Mesenchymal stem cell (in vitro differentiated cells and primary cell): ENCODE data around the gene MEX3C.

Experiments used
- DNase-seq: peaks from one replicate; pipeline ENCODE4 v3.0.0-alpha.2; 2013
- H2AFZ ChIP-seq: one replicate; pipeline ENCODE4 v1.6.1; 2013; ENCODE audit warnings: low read depth, mild to moderate bottlenecking, control low read depth, inconsistent platforms, low read length, moderate library complexity
- H2AK5ac ChIP-seq: 2 replicates; pipeline ENCODE4 v1.6.1; 2013; ENCODE audit warnings: low read length, moderate library complexity, mild to moderate bottlenecking, inconsistent platforms; ENCODE audit not compliant: severe bottlenecking
- H2BK120ac ChIP-seq: one replicate; pipeline ENCODE4 v1.6.1; 2013; ENCODE audit warnings: low read depth, mild to moderate bottlenecking, inconsistent platforms, low read length, moderate library complexity
- H2BK12ac ChIP-seq, 2 experiments: one replicate each; pipeline ENCODE4 v1.6.1; 2013; ENCODE audit warnings: inconsistent platforms in 2 of 2, low read length in 2 of 2, mild to moderate bottlenecking in 2 of 2, moderate library complexity in 2 of 2, control low read depth in 1 of 2
- H2BK15ac ChIP-seq: one replicate; pipeline ENCODE4 v1.6.1; 2013; ENCODE audit warnings: mild to moderate bottlenecking, low read depth, inconsistent platforms; ENCODE audit not compliant: poor library complexity, severe bottlenecking
- H2BK5ac ChIP-seq: 2 replicates; pipeline ENCODE4 v1.6.1; 2013; ENCODE audit warnings: low read depth, mild to moderate bottlenecking, low read length, control low read depth, inconsistent platforms; ENCODE audit not compliant: poor library complexity, severe bottlenecking
- H3K14ac ChIP-seq, 2 experiments: one replicate each; pipeline ENCODE4 v1.6.1; 2013; ENCODE audit warnings: inconsistent platforms in 2 of 2, low read length in 2 of 2, control low read depth in 1 of 2, mild to moderate bottlenecking in 1 of 2, moderate library complexity in 1 of 2
- H3K18ac ChIP-seq, 2 experiments: one replicate each; pipeline ENCODE4 v1.6.1; 2013; ENCODE audit warnings: inconsistent platforms in 2 of 2, low read length in 2 of 2, control low read depth in 1 of 2, low read depth in 1 of 2, mild to moderate bottlenecking in 1 of 2
- H3K23ac ChIP-seq, 2 experiments: one replicate each; pipeline ENCODE4 v1.6.1; 2013; ENCODE audit warnings: inconsistent platforms in 2 of 2, low read length in 2 of 2, mild to moderate bottlenecking in 2 of 2, moderate library complexity in 2 of 2, control low read depth in 1 of 2
- H3K27ac ChIP-seq: 2 replicates; pipeline ENCODE4 v1.5.1; 2013; ENCODE audit warnings: mild to moderate bottlenecking, moderate library complexity, low read length, control low read depth, inconsistent platforms; ENCODE audit not compliant: poor library complexity, severe bottlenecking
- H3K27me3 ChIP-seq, 2 experiments: 2 replicates each; pipeline versions ENCODE4 v1.6.1 to v1.7.0; 2013; ENCODE audit warnings: low read length in 2 of 2, mild to moderate bottlenecking in 2 of 2, moderate library complexity in 2 of 2, control low read depth in 1 of 2, inconsistent platforms in 1 of 2; ENCODE audit not compliant: control insufficient read depth in 1 of 2, insufficient read depth in 1 of 2
- H3K36me3 ChIP-seq, 2 experiments: 2 replicates each; pipeline versions ENCODE4 v1.6.1 to v1.7.0; 2013; ENCODE audit warnings: low read length in 2 of 2, control low read depth in 1 of 2, inconsistent platforms in 1 of 2, low read depth in 1 of 2, mild to moderate bottlenecking in 1 of 2; ENCODE audit not compliant: insufficient read depth in 2 of 2, control insufficient read depth in 1 of 2
- H3K4ac ChIP-seq, 2 experiments: one replicate each; pipeline ENCODE4 v1.6.1; 2013; ENCODE audit warnings: inconsistent platforms in 2 of 2, low read length in 2 of 2, mild to moderate bottlenecking in 2 of 2, moderate library complexity in 2 of 2, control low read depth in 1 of 2, low read depth in 1 of 2
- H3K4me1 ChIP-seq: 2 replicates; pipeline ENCODE4 v1.6.1; 2013; ENCODE audit warnings: low read depth, low read length, control low read depth; ENCODE audit not compliant: control insufficient read depth, insufficient read depth
- H3K4me2 ChIP-seq: 2 replicates; pipeline ENCODE4 v1.6.1; 2013; ENCODE audit warnings: low read length, mild to moderate bottlenecking, inconsistent platforms; ENCODE audit not compliant: poor library complexity, severe bottlenecking
- H3K4me3 ChIP-seq, 2 experiments: 2 replicates each; pipeline versions ENCODE4 v1.5.1 to v1.7.0; 2013; ENCODE audit warnings: low read length in 2 of 2, mild to moderate bottlenecking in 2 of 2, control low read depth in 1 of 2, low read depth in 1 of 2; ENCODE audit not compliant: insufficient read depth in 1 of 2
- H3K79me1 ChIP-seq: replicated peaks from 2 replicates; pipeline ENCODE4 v1.6.1; 2013; ENCODE audit warnings: mild to moderate bottlenecking, control low read depth, low read length, inconsistent platforms; ENCODE audit not compliant: poor library complexity, severe bottlenecking
- H3K9ac ChIP-seq: 2 replicates; pipeline ENCODE4 v1.7.0; 2013; ENCODE audit warnings: mild to moderate bottlenecking, low read length, moderate library complexity
- H3K9me3 ChIP-seq: 2 replicates; pipeline ENCODE4 v1.7.0; 2013; ENCODE audit warnings: mild to moderate bottlenecking, low read length; ENCODE audit not compliant: control insufficient read depth
- H4K8ac ChIP-seq: one replicate; pipeline ENCODE4 v1.6.1; 2013; ENCODE audit warnings: inconsistent platforms, mild to moderate bottlenecking, low read length, moderate library complexity
- H4K91ac ChIP-seq: one replicate; pipeline ENCODE4 v1.6.1; 2013; ENCODE audit warnings: mild to moderate bottlenecking, low read length, inconsistent platforms
- WGBS: methylation state at CpG from one replicate; pipeline ENCODE4 v1.1.7; 2013; ENCODE audit warnings: mixed read lengths; 5-methylcytosine and 5-hydroxymethylcytosine counted together

The MEX3C gene

GRCh38 chr18:51226068-51226467 lies 28.6 kb upstream of the MEX3C start:
- Histone ChIP-seq H3K79me1 (no peaks in the 10 kb centered on the region), H3K4ac (no peak overlapping the region), H3K18ac (no peak overlapping the region), H2AK5ac (no peak overlapping the region), H3K9me3 (no peaks in the 10 kb centered on the region), H3K9ac (no peak overlapping the region), H3K14ac (no peak overlapping the region), H2BK5ac (no peak overlapping the region), H3K4me3 (no peak overlapping the region), H2BK15ac (no peak overlapping the region), H2BK120ac (no peak overlapping the region), H4K8ac (no peak overlapping the region), H3K27ac (no peak overlapping the region), H4K91ac (no peak overlapping the region), H2BK12ac (no peak overlapping the region), H3K4me1 (no peaks in the 10 kb centered on the region), H3K4me2 (no peak overlapping the region), H3K36me3 (no peaks in the 10 kb centered on the region), H3K23ac (no peak overlapping the region), H3K27me3 (no peaks in the 10 kb centered on the region), H2AFZ (no peak overlapping the region)
- 60% methylated on average over 2 of the region's 4 CpGs for WGBS
- DNase-seq, result no peak

- Histone ChIP-seq H2BK12ac (no peak overlapping the region), H3K27ac (no peak overlapping the region), H4K8ac (no peak overlapping the region), H3K4me3 (no peak overlapping the region), H2AFZ (no peak overlapping the region), H3K23ac (no peak overlapping the region), H4K91ac (no peak overlapping the region), H3K4me2 (no peak overlapping the region), H3K18ac (no peak overlapping the region), H3K9ac (no peak overlapping the region), H3K27me3 (no peaks in the 10 kb centered on the region), H3K36me3 (no peaks in the 10 kb centered on the region), H2AK5ac (no peak overlapping the region), H3K9me3 (no peaks in the 10 kb centered on the region), H2BK120ac (no peak overlapping the region), H2BK15ac (no peak overlapping the region), H3K79me1 (no peaks in the 10 kb centered on the region), H3K14ac (no peak overlapping the region), H2BK5ac (no peak overlapping the region), H3K4ac (no peak overlapping the region), H3K4me1 (no peaks in the 10 kb centered on the region)
- WGBS, result 90% methylated on average over 2 of the region's 2 CpGs
- DNase-seq, result no peak
These were observed 15.1 kb upstream of the MEX3C start for GRCh38 chr18:51212606-51213005.

GRCh38 chr18:51211552-51211951 lies 14.1 kb upstream of the MEX3C start:
- H2BK120ac ChIP-seq, result no peak overlapping the region
- 26% methylated on average over 2 of the region's 4 CpGs for WGBS
- no peak overlapping the region for H2BK12ac ChIP-seq
- H3K79me1 ChIP-seq, result no peaks in the 10 kb centered on the region
- no peak overlapping the region for H2AK5ac ChIP-seq
- H4K91ac ChIP-seq, result no peak overlapping the region
- H3K9me3 ChIP-seq, result no peaks in the 10 kb centered on the region
- H4K8ac ChIP-seq, result no peak overlapping the region
- H3K23ac ChIP-seq, result no peak overlapping the region
- H3K4ac ChIP-seq, result no peak overlapping the region
- no peak overlapping the region for H2BK15ac ChIP-seq
- H3K18ac ChIP-seq, result no peak overlapping the region
- DNase-seq, result peak; percentile 66
- H3K4me1 ChIP-seq, result no peaks in the 10 kb centered on the region
- no peak overlapping the region for H3K27ac ChIP-seq
- no peaks in the 10 kb centered on the region for H3K27me3 ChIP-seq
- no peak overlapping the region for H2BK5ac ChIP-seq
- peak overlapping the region; percentile 42 for H2AFZ ChIP-seq
- no peaks in the 10 kb centered on the region for H3K36me3 ChIP-seq
- H3K9ac ChIP-seq, result no peak overlapping the region
- peak overlapping the region in 1 of 2 experiments; percentile 49 for H3K14ac ChIP-seq
- no peak overlapping the region for H3K4me2 ChIP-seq
- H3K4me3 ChIP-seq, result no peak overlapping the region

- 1% methylated on average over 30 of the region's 102 CpGs for WGBS
- H3K79me1 ChIP-seq, result no peaks in the 10 kb centered on the region
- H2AFZ ChIP-seq, result peak overlapping the region; percentile 71
- no peaks in the 10 kb centered on the region for H3K9me3 ChIP-seq
- peak overlapping the region in 1 of 2 experiments; percentile 42 for H2BK12ac ChIP-seq
- peak overlapping the region; percentile 95 for H4K8ac ChIP-seq
- H2BK5ac ChIP-seq, result peak overlapping the region; percentile 94
- peak overlapping the region; percentile 53 for H3K4me2 ChIP-seq
- peak overlapping the region; percentile 35 to 89 for H3K4ac ChIP-seq
- H2AK5ac ChIP-seq, result peak overlapping the region; percentile 63
- H3K23ac ChIP-seq, result peak overlapping the region; percentile 96 to 99
- peak overlapping the region; percentile 98 to 99 for H3K18ac ChIP-seq
- H3K14ac ChIP-seq, result peak overlapping the region; percentile 92 to 99
- H3K27ac ChIP-seq, result peak overlapping the region; percentile 79
- peak overlapping the region; percentile 96 for H4K91ac ChIP-seq
- H3K9ac ChIP-seq, result peak overlapping the region; percentile 94
- peaks cover 1% of the 10 kb centered on the region for H3K4me1 ChIP-seq
- peak overlapping the region; percentile 99 for H2BK15ac ChIP-seq
- H2BK120ac ChIP-seq, result peak overlapping the region; percentile 97
- peak overlapping the region; percentile 96 to 99 for H3K4me3 ChIP-seq
- H3K27me3 ChIP-seq, result no peaks in the 10 kb centered on the region
- no peaks in the 10 kb centered on the region for H3K36me3 ChIP-seq
- peak; percentile 62 for DNase-seq
These were observed 445 bp downstream of the MEX3C start for GRCh38 chr18:51196811-51197660.
